Ectodermal cell (in vitro differentiated cells): Measurements from ENCODE around the gene CACNA1S.

ENCODE experiments used
- H3K27ac ChIP-seq: 2 replicates; pipeline ENCODE4 v1.7.0; 2013; ENCODE audit warnings: mild to moderate bottlenecking, low read depth, low read length; ENCODE audit not compliant: insufficient read depth, poor library complexity, severe bottlenecking
- H3K27me3 ChIP-seq: 2 replicates; pipeline ENCODE4 v1.7.0; 2013; ENCODE audit warnings: mild to moderate bottlenecking, low read length; ENCODE audit not compliant: insufficient read depth, control insufficient read depth, poor library complexity, severe bottlenecking
- H3K36me3 ChIP-seq: one replicate; pipeline ENCODE4 v1.7.0; 2013; ENCODE audit warnings: low read length; ENCODE audit not compliant: control insufficient read depth, insufficient read depth
- H3K4me1 ChIP-seq: one replicate; pipeline ENCODE4 v1.7.0; 2013; ENCODE audit warnings: low read length; ENCODE audit not compliant: control insufficient read depth, insufficient read depth
- H3K4me3 ChIP-seq: 2 replicates; pipeline ENCODE4 v1.7.0; 2013; ENCODE audit warnings: low read depth, low read length, control low read depth; ENCODE audit not compliant: insufficient read depth
- H3K9me3 ChIP-seq: 2 replicates; pipeline ENCODE4 v1.7.0; 2013; ENCODE audit warnings: mild to moderate bottlenecking, low read length, moderate library complexity; ENCODE audit not compliant: control insufficient read depth
- whole genome bisulfite sequencing, 2 experiments: methylation state at CpG; one replicate each; pipeline ENCODE4 v1.1.7; 2013; ENCODE audit warnings: missing lambda C conversion rate in 2 of 2; 5-methylcytosine and 5-hydroxymethylcytosine counted together

The CACNA1S gene

GRCh38 chr1:201093962-201094361 is 18.3 kb downstream of the CACNA1S start:
- WGBS, 2 experiments, result 78 to 83% methylated on average over 7 of the region's 7 CpGs

GRCh38 chr1:201093561-201093960 is 18.7 kb downstream of the CACNA1S start:
- Histone ChIP-seq H3K9me3 (no peaks in the 10 kb centered on the region), H3K4me3 (no peak overlapping the region), H3K27ac (no peak overlapping the region), H3K27me3 (no peaks in the 10 kb centered on the region), H3K36me3 (no peaks in the 10 kb centered on the region), H3K4me1 (peaks cover 24% of the 10 kb centered on the region)
- 94 to 95% methylated on average over 7 of the region's 7 CpGs for WGBS, 2 experiments

More at GRCh38 chr1:201093962-201094361, 18.3 kb downstream of the CACNA1S start:
- Histone ChIP-seq H3K27ac (no peak overlapping the region), H3K4me1 (peaks cover 24% of the 10 kb centered on the region), H3K27me3 (no peaks in the 10 kb centered on the region), H3K4me3 (no peak overlapping the region), H3K9me3 (no peaks in the 10 kb centered on the region), H3K36me3 (no peaks in the 10 kb centered on the region)

GRCh38 chr1:201092738-201093137 is 19.5 kb downstream of the CACNA1S start:
- WGBS, 2 experiments, result 92 to 94% methylated on average over 3 of the region's 3 CpGs
- Histone ChIP-seq H3K36me3 (no peaks in the 10 kb centered on the region), H3K4me3 (no peak overlapping the region), H3K27ac (no peak overlapping the region), H3K27me3 (no peaks in the 10 kb centered on the region), H3K4me1 (peaks cover 24% of the 10 kb centered on the region), H3K9me3 (no peaks in the 10 kb centered on the region)

- H3K36me3 ChIP-seq, result no peaks in the 10 kb centered on the region
- H3K9me3 ChIP-seq, result no peaks in the 10 kb centered on the region
- H3K4me3 ChIP-seq, result no peak overlapping the region
- peaks cover 16% of the 10 kb centered on the region for H3K4me1 ChIP-seq
- H3K27ac ChIP-seq, result no peak overlapping the region
- no peaks in the 10 kb centered on the region for H3K27me3 ChIP-seq
- WGBS, 2 experiments, result 92 to 95% methylated on average over 4 of the region's 4 CpGs
These were observed 21.0 kb downstream of the CACNA1S start for GRCh38 chr1:201091256-201091655.

- H3K9me3 ChIP-seq, result no peaks in the 10 kb centered on the region
- H3K36me3 ChIP-seq, result no peaks in the 10 kb centered on the region
- H3K4me1 ChIP-seq, result peaks cover 16% of the 10 kb centered on the region
- no peak overlapping the region for H3K4me3 ChIP-seq
- WGBS, 2 experiments, result 94 to 95% methylated on average over 3 of the region's 4 CpGs
- H3K27me3 ChIP-seq, result no peaks in the 10 kb centered on the region
- H3K27ac ChIP-seq, result no peak overlapping the region
These were observed 21.7 kb downstream of the CACNA1S start for GRCh38 chr1:201090541-201090940.

GRCh38 chr1:201089596-201089995 is 22.6 kb downstream of the CACNA1S start:
- no peaks in the 10 kb centered on the region for H3K9me3 ChIP-seq
- WGBS, 2 experiments, result 51 to 59% methylated on average over 5 of the region's 5 CpGs
- no peak overlapping the region for H3K4me3 ChIP-seq
- no peaks in the 10 kb centered on the region for H3K27me3 ChIP-seq
- peaks cover 16% of the 10 kb centered on the region for H3K4me1 ChIP-seq
- H3K27ac ChIP-seq, result no peak overlapping the region
- no peaks in the 10 kb centered on the region for H3K36me3 ChIP-seq

- no peak overlapping the region for H3K27ac ChIP-seq
- no peaks in the 10 kb centered on the region for H3K27me3 ChIP-seq
- H3K4me3 ChIP-seq, result no peak overlapping the region
- no peaks in the 10 kb centered on the region for H3K9me3 ChIP-seq
- no peaks in the 10 kb centered on the region for H3K36me3 ChIP-seq
- 96 to 97% methylated on average over 19 of the region's 19 CpGs for WGBS, 2 experiments
- H3K4me1 ChIP-seq, result peaks cover 16% of the 10 kb centered on the region
These were observed 23.2 kb downstream of the CACNA1S start for GRCh38 chr1:201088901-201089525.

- WGBS, 2 experiments, result 93 to 95% methylated on average over 3 of the region's 4 CpGs
- Histone ChIP-seq H3K27me3 (no peaks in the 10 kb centered on the region), H3K4me3 (no peak overlapping the region), H3K36me3 (no peaks in the 10 kb centered on the region), H3K27ac (no peak overlapping the region), H3K9me3 (no peaks in the 10 kb centered on the region), H3K4me1 (peaks cover 16% of the 10 kb centered on the region)
These were observed 23.8 kb downstream of the CACNA1S start for GRCh38 chr1:201088395-201088794.

- Histone ChIP-seq H3K4me3 (no peak overlapping the region), H3K9me3 (no peaks in the 10 kb centered on the region), H3K4me1 (peaks cover 16% of the 10 kb centered on the region), H3K36me3 (no peaks in the 10 kb centered on the region), H3K27me3 (no peaks in the 10 kb centered on the region), H3K27ac (no peak overlapping the region)
- 67 to 70% methylated on average over 12 of the region's 12 CpGs for WGBS, 2 experiments
These were observed 26.1 kb downstream of the CACNA1S start for GRCh38 chr1:201085902-201086735.

- H3K27me3 ChIP-seq, result no peaks in the 10 kb centered on the region
- WGBS, 2 experiments, result 85 to 89% methylated on average over 6 of the region's 6 CpGs
- H3K4me3 ChIP-seq, result no peak overlapping the region
- H3K27ac ChIP-seq, result no peak overlapping the region
- no peaks in the 10 kb centered on the region for H3K9me3 ChIP-seq
- no peaks in the 10 kb centered on the region for H3K36me3 ChIP-seq
- peaks cover 4% of the 10 kb centered on the region for H3K4me1 ChIP-seq
These were observed 27.9 kb downstream of the CACNA1S start for GRCh38 chr1:201084295-201084694.
